Measurements from ENCODE around the gene FBXO15. TPM values are rescaled to one million over a fixed set of nuclear protein-coding genes. Genes with fewer than 3 reads are reported as not detected.

FBXO15 gene
- total RNA-seq, 1 donor from 2014 or later, result 4.2 TPM

DNA sequence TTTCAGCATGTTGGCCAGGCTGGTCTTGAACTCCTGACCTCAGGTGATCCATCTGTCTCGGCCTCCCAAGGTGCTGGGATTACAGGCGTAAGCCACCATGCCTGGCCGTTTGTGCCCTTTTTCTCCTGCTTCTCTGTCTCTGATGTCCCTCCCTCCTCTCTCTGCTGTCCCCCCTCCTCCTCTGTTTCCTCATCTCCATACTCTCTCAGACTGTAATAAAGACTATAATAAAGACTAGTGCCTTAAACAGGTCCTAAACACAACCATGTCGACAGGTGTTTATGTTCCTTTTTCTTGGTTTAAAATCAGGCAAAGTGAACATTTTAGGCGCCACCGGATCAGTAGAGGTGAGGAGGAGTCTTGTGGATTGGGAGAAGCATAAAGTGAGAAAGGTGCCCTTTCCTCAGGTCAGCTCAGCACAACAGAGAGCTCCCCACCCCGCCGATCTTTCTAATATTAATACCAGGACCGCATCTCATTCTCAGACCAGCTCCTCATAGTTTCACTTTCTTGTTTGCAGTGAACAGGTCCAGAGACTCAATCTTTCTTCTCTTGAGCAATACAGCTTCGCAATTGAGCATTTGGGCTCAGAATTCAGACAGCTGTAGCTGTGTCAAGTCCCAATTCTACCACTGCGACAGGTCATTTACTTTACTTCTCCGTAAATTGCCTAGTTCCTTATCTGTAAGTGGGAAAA is 24.4 kb upstream of the FBXO15 start:
- H3K4me3 ChIP-seq, result peak overlapping the region; percentile 49
- ATAC-seq, result peak; percentile 68 to 79
- peak overlapping the region; percentile 33 for H3K27ac ChIP-seq
- H3K4me1 ChIP-seq, result no peaks in the 10 kb centered on the region
- intact Hi-C loops (cut with DNase I), result no loop called here
- no peaks in the 10 kb centered on the region for H3K9me3 ChIP-seq
- H3K27me3 ChIP-seq (ENCODE audit: low read depth), result no peaks in the 10 kb centered on the region
- DNase-seq, result no peak
- no peak for TF ChIP-seq CTCF (IDR thresholded peaks at IDR 0.05)
- H3K36me3 ChIP-seq, result no peaks in the 10 kb centered on the region

GRCh38 chr18:74166386-74166785 is 18.8 kb upstream of the FBXO15 start:
- Histone ChIP-seq H3K36me3 (no peaks in the 10 kb centered on the region), H3K27ac (no peak overlapping the region), H3K4me1 (no peaks in the 10 kb centered on the region), H3K27me3 (ENCODE audit: low read depth) (no peaks in the 10 kb centered on the region), H3K4me3 (no peak overlapping the region), H3K9me3 (no peaks in the 10 kb centered on the region)
- no peak for TF ChIP-seq CTCF (IDR thresholded peaks at IDR 0.05)
- DNase-seq (no peak), ATAC-seq (peak in 1 of 2 donors; percentile 67)
- intact Hi-C loops (cut with DNase I), result no loop called here

GRCh38 chr18:74163019-74163660 is 15.5 kb upstream of the FBXO15 start:
- H3K9me3 ChIP-seq, result no peaks in the 10 kb centered on the region
- DNase-seq, result no peak
- H3K4me3 ChIP-seq, result no peak overlapping the region
- H3K27me3 ChIP-seq (ENCODE audit: low read depth), result no peaks in the 10 kb centered on the region
- peaks cover 29% of the 10 kb centered on the region for H3K36me3 ChIP-seq
- no peak for ATAC-seq
- H3K27ac ChIP-seq, result no peak overlapping the region
- H3K4me1 ChIP-seq, result no peaks in the 10 kb centered on the region
- intact Hi-C loops (cut with DNase I), result no loop called here
- no peak for TF ChIP-seq CTCF (IDR thresholded peaks at IDR 0.05)

DNA sequence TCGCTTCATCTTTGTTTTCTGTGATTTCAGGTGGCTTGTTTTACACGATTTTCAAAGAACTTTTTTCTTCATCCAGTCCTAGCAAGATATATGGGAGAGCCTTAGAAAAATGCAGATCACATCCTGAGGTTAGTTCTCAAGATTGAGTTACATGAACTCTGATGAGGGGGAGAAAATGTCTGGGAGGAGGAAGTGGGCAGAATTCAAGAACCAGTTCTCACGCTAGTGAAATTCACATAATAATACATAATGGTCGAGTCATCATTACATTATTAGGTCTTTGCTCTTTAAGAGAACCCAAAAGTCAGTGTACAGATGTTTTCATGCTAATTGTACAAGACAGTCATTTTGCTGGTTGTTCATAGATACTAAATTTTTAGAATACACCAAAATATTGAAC is 7.6 kb upstream of the FBXO15 start:
- intact Hi-C loops (cut with DNase I), result no loop called here
- Histone ChIP-seq H3K9me3 (no peaks in the 10 kb centered on the region), H3K4me3 (no peak overlapping the region), H3K4me1 (peaks cover 2% of the 10 kb centered on the region), H3K27ac (no peak overlapping the region), H3K27me3 (ENCODE audit: low read depth) (no peaks in the 10 kb centered on the region), H3K36me3 (peaks cover 75% of the 10 kb centered on the region)
- DNase-seq, result no peak
- no peak for TF ChIP-seq CTCF (IDR thresholded peaks at IDR 0.05)
- ATAC-seq, result no peak

DNA sequence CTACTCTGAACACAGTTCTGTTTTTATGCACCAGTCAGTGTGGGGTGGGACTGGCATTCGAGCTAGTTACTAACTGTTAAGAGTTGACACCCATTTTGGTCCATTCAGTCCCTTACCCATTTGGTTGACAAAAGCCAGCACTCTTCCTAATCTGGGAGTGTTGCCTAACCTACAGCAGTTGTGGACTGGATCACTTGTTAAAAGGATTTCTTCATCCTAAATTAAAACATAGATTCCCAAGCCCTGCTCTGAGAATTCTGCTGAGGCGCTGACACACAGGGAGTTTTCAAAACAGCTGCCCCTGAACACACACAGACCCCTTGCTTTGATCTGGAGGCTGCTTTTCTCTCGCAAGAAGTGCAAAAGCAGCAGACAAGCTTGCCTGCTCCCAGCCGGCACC is 7.1 kb upstream of the FBXO15 start:
- no peak overlapping the region for H3K4me3 ChIP-seq
- DNase-seq (no peak), ATAC-seq (no peak)
- intact Hi-C loops (cut with DNase I), result no loop called here
- H3K9me3 ChIP-seq, result no peaks in the 10 kb centered on the region
- H3K27ac ChIP-seq, result no peak overlapping the region
- H3K4me1 ChIP-seq, result peaks cover 8% of the 10 kb centered on the region
- peaks cover 69% of the 10 kb centered on the region for H3K36me3 ChIP-seq
- no peak for TF ChIP-seq CTCF (IDR thresholded peaks at IDR 0.05)
- no peaks in the 10 kb centered on the region for H3K27me3 ChIP-seq (ENCODE audit: low read depth)

Data from lower lobe of right lung (tissue), 2 donors.